Hepatocyte (in vitro differentiated cells): Measurements from ENCODE around the gene GLIPR1.

ENCODE experiments used
- CTCF ChIP-seq: fragments of 200-600 bp; sonication (generic); IDR thresholded peaks from 2 replicates; pipeline ENCODE4 v1.5.1; 2016; ENCODE audit warnings: antibody characterized with exemption, mild to moderate bottlenecking; ENCODE audit not compliant: poor library complexity
- EZH2 ChIP-seq: fragments of 200-600 bp; sonication (generic); IDR thresholded peaks from 2 replicates; pipeline ENCODE4 v1.6.1; 2016; ENCODE audit warnings: antibody characterized with exemption, mild to moderate bottlenecking, borderline replicate concordance
- EZH2phosphoT487 ChIP-seq: fragments of 200-600 bp; sonication (generic); IDR thresholded peaks from one replicate; pipeline ENCODE4 v1.6.1; 2018; ENCODE audit warnings: antibody characterized with exemption, mild to moderate bottlenecking, low read depth, moderate library complexity; ENCODE audit not compliant: unreplicated experiment, severe bottlenecking

GRCh38 chr12:75539889-75540288 is 59.3 kb downstream of the GLIPR1 start:
- TF ChIP-seq EZH2phosphoT487 (no peak), CTCF (no peak), EZH2 (no peak)
